EH (cell line): ENCODE data around the gene SND1.

ENCODE experiments used
- DNase-seq: peaks from one replicate; pipeline ENCODE4 v3.0.0-alpha.2; 2015; ENCODE audit warnings: low read depth

SND1 gene

GRCh38 chr7:128139406-128139805 lies 487.4 kb downstream of the SND1 start:
- no peak for DNase-seq

- DNase-seq, result no peak
These were observed 489.7 kb downstream of the SND1 start for GRCh38 chr7:128141683-128142195.
